H9 (cell line): ENCODE data around the gene GTF3C1. TPM values are rescaled to one million over a fixed set of nuclear protein-coding genes. Genes with fewer than 3 reads are reported as not detected.
A peak's percentile ranks its signal among the peaks of the same experiment; 100 is the strongest.

ENCODE experiments used
- DNase-seq: peaks from one replicate; pipeline ENCODE4 v3.0.0-alpha.2; 2017
- H2AFZ ChIP-seq: one replicate; pipeline ENCODE4 v1.6.1; 2013; ENCODE audit warnings: mild to moderate bottlenecking, low read length, control low read depth, moderate library complexity
- H2AK5ac ChIP-seq: 2 replicates; pipeline ENCODE4 v1.6.1; 2013; ENCODE audit warnings: low read length, control low read depth, mixed read lengths; ENCODE audit not compliant: insufficient read length
- H2BK120ac ChIP-seq: one replicate; pipeline ENCODE4 v1.6.1; 2013; ENCODE audit warnings: low read depth, mild to moderate bottlenecking, low read length, control low read depth, inconsistent platforms; ENCODE audit not compliant: poor library complexity, severe bottlenecking
- H2BK12ac ChIP-seq: 2 replicates; pipeline ENCODE4 v1.6.1; 2013; ENCODE audit warnings: low read length, control low read depth, mixed read lengths, low read depth; ENCODE audit not compliant: insufficient read length
- H2BK15ac ChIP-seq: 2 replicates; pipeline ENCODE4 v1.6.1; 2013; ENCODE audit warnings: low read depth, low read length, control low read depth
- H2BK20ac ChIP-seq: one replicate; pipeline ENCODE4 v1.6.1; 2013; ENCODE audit warnings: low read depth, mild to moderate bottlenecking, low read length, control low read depth, inconsistent platforms; ENCODE audit not compliant: poor library complexity, severe bottlenecking
- H2BK5ac ChIP-seq: 2 replicates; pipeline ENCODE4 v1.6.1; 2013; ENCODE audit warnings: low read length, control low read depth, mixed read lengths; ENCODE audit not compliant: insufficient read length
- H3K14ac ChIP-seq: 2 replicates; pipeline ENCODE4 v1.6.1; 2013; ENCODE audit warnings: low read length, control low read depth; ENCODE audit not compliant: insufficient read depth
- H3K18ac ChIP-seq: 2 replicates; pipeline ENCODE4 v1.6.1; 2013; ENCODE audit warnings: low read depth, mild to moderate bottlenecking, mixed read lengths, low read length, control low read depth; ENCODE audit not compliant: insufficient read length
- H3K23ac ChIP-seq: 2 replicates; pipeline ENCODE4 v1.6.1; 2013; ENCODE audit warnings: low read length, control low read depth, mixed read lengths, low read depth; ENCODE audit not compliant: insufficient read length
- H3K23me2 ChIP-seq: 2 replicates; pipeline ENCODE4 v1.6.1; 2013; ENCODE audit warnings: low read depth, mild to moderate bottlenecking, mixed read lengths, low read length, control low read depth; ENCODE audit not compliant: insufficient read length, poor library complexity, severe bottlenecking
- H3K27ac ChIP-seq: 2 replicates; pipeline ENCODE4 v1.5.1; 2013; ENCODE audit warnings: low read length, control low read depth, mixed read lengths, low read depth; ENCODE audit not compliant: insufficient read length
- H3K27me3 ChIP-seq: 2 replicates; pipeline ENCODE4 v1.6.1; 2013; ENCODE audit warnings: low read length, control low read depth, inconsistent platforms; ENCODE audit not compliant: insufficient read depth
- H3K4ac ChIP-seq: 2 replicates; pipeline ENCODE4 v1.6.1; 2013; ENCODE audit warnings: low read depth, mild to moderate bottlenecking, control low read depth, inconsistent platforms, low read length, moderate library complexity
- H3K4me1 ChIP-seq: 2 replicates; pipeline ENCODE4 v1.6.1; 2013; ENCODE audit warnings: low read length, control low read depth, inconsistent platforms; ENCODE audit not compliant: insufficient read depth
- H3K4me2 ChIP-seq: 2 replicates; pipeline ENCODE4 v1.6.1; 2013; ENCODE audit warnings: low read length, control low read depth, mixed read lengths; ENCODE audit not compliant: insufficient read length, insufficient read depth
- H3K56ac ChIP-seq: 2 replicates; pipeline ENCODE4 v1.6.1; 2013; ENCODE audit warnings: low read depth, mild to moderate bottlenecking, mixed read lengths, low read length, control low read depth; ENCODE audit not compliant: insufficient read length
- H3K79me1 ChIP-seq: 2 replicates; pipeline ENCODE4 v1.6.1; 2013; ENCODE audit warnings: low read depth, mild to moderate bottlenecking, moderate library complexity, low read length, control low read depth, inconsistent platforms; ENCODE audit not compliant: insufficient read depth, poor library complexity, severe bottlenecking
- H3K79me2 ChIP-seq: 2 replicates; pipeline ENCODE4 v1.6.1; 2013; ENCODE audit warnings: low read length, control low read depth, inconsistent platforms; ENCODE audit not compliant: insufficient read depth
- H3K9ac ChIP-seq: 2 replicates; pipeline ENCODE4 v1.6.1; 2013; ENCODE audit warnings: low read length, control low read depth, mixed read lengths; ENCODE audit not compliant: insufficient read length; ENCODE audit errors: extremely low read depth
- H3K9me3 ChIP-seq: one replicate; pipeline ENCODE4 v1.6.1; 2013; ENCODE audit warnings: low read depth, low read length, inconsistent platforms; ENCODE audit not compliant: control insufficient read depth
- H3T11ph ChIP-seq: one replicate; pipeline ENCODE4 v1.6.1; 2013; ENCODE audit warnings: mild to moderate bottlenecking, low read length, control low read depth, inconsistent platforms
- H4K20me1 ChIP-seq: one replicate; pipeline ENCODE4 v1.6.1; 2013; ENCODE audit not compliant: control insufficient read depth, insufficient read length, insufficient read depth
- H4K5ac ChIP-seq: 2 replicates; pipeline ENCODE4 v1.6.1; 2013; ENCODE audit warnings: low read depth, mild to moderate bottlenecking, mixed read lengths, low read length, control low read depth; ENCODE audit not compliant: insufficient read length
- H4K8ac ChIP-seq: replicated peaks from 2 replicates; pipeline ENCODE4 v1.6.1; 2013; ENCODE audit warnings: low read length, control low read depth, mixed read lengths, low read depth; ENCODE audit not compliant: insufficient read length
- H4K91ac ChIP-seq: 2 replicates; pipeline ENCODE4 v1.6.1; 2013; ENCODE audit warnings: low read depth, mild to moderate bottlenecking, moderate library complexity, mixed read lengths, low read length, control low read depth; ENCODE audit not compliant: insufficient read length
- H3K27ac Mint-ChIP-seq, 3 experiments: 2 replicates in 2 of 3; 3 replicates in 1 of 3; pipeline ENCODE4 v1.8.0; 2020 to 2021; ENCODE audit warnings: mixed read lengths in 3 of 3, mild to moderate bottlenecking in 1 of 3, moderate library complexity in 1 of 3
- H3K27me3 Mint-ChIP-seq: 2 replicates; pipeline ENCODE4 v1.8.0; 2021; ENCODE audit warnings: low read depth, mild to moderate bottlenecking, moderate library complexity, mixed read lengths
- H3K36me3 Mint-ChIP-seq, 3 experiments: 2 replicates in 2 of 3; 3 replicates in 1 of 3; pipeline ENCODE4 v1.8.0; 2020 to 2021; ENCODE audit warnings: low read depth in 3 of 3, mixed read lengths in 3 of 3; ENCODE audit not compliant: insufficient read depth in 1 of 3
- H3K4me1 Mint-ChIP-seq, 2 experiments: 2 replicates each; pipeline ENCODE4 v1.8.0; 2020; ENCODE audit warnings: mixed read lengths in 2 of 2
- H3K4me3 Mint-ChIP-seq, 2 experiments: 2 replicates in 1 of 2; 3 replicates in 1 of 2; pipeline ENCODE4 v1.8.0; 2020 to 2021; ENCODE audit warnings: mild to moderate bottlenecking in 2 of 2, mixed read lengths in 2 of 2, moderate library complexity in 1 of 2
- H3K9me3 Mint-ChIP-seq, 2 experiments: 2 replicates in 1 of 2; 3 replicates in 1 of 2; pipeline ENCODE4 v1.8.0; 2020; ENCODE audit warnings: mild to moderate bottlenecking in 2 of 2, mixed read lengths in 2 of 2, moderate library complexity in 1 of 2
- CTCF ChIP-seq: fragments of 200-600 bp; sonication (generic); conservative IDR thresholded peaks from 3 replicates; pipeline ENCODE4 v1.8.0; 2021; ENCODE audit warnings: antibody characterized with exemption, mild to moderate bottlenecking
- WGBS: extraction: QIAGEN DNeasy Blood & Tissue Kit; methylation state at CpG from one replicate; pipeline ENCODE4 v1.1.7; 2013; ENCODE audit warnings: missing lambda C conversion rate, low lambda C conversion rate, mixed read lengths; ENCODE audit not compliant: insufficient read length; ENCODE audit errors: extremely low coverage; 5-methylcytosine and 5-hydroxymethylcytosine counted together
- total RNA-seq: library from RNA; stranded (reverse); gene quantifications from 2 replicates; pipeline ENCODE4 v1.2.1, GENCODE V29; 2021

Gene GTF3C1
- total RNA-seq, 1 experiment from 2014 or later, result 113 TPM

- Mint-ChIP-seq H3K27ac (peak overlapping the region in 1 of 3 experiments; percentile 41; a peak in 1 of 7 replicates), H3K4me1 (peaks cover 0 to 3% of the 10 kb centered on the region in 2 experiments; a peak in 1 of 4 replicates), H3K9me3 (peaks cover 23 to 31% of the 10 kb centered on the region in 2 experiments), H3K36me3 (peaks cover 8 to 14% (median 10%) of the 10 kb centered on the region in 3 experiments), H3K27me3 (no peaks in the 10 kb centered on the region), H3K4me3 (no peak overlapping the region)
- no peaks in the 10 kb centered on the region for H3K9me3 ChIP-seq
- H3K14ac ChIP-seq, result no peak overlapping the region
- H2BK120ac ChIP-seq, result no peak overlapping the region
- no peaks in the 10 kb centered on the region for H3K4me1 ChIP-seq
- H4K5ac ChIP-seq, result no peak overlapping the region
- WGBS, result no CpG with 5 or more reads among the region's 10 CpGs
- no peak overlapping the region for H4K91ac ChIP-seq
- no peak overlapping the region for H2BK12ac ChIP-seq
- no peak for TF ChIP-seq CTCF
- H2BK15ac ChIP-seq, result no peak overlapping the region
- H3K56ac ChIP-seq, result no peak overlapping the region
- H4K8ac ChIP-seq, result no peak overlapping the region
- no peaks in the 10 kb centered on the region for H4K20me1 ChIP-seq
- no peak overlapping the region for H3K18ac ChIP-seq
- no peak overlapping the region for H3K23ac ChIP-seq
- H2AK5ac ChIP-seq, result no peak overlapping the region
- no peak overlapping the region for H3T11ph ChIP-seq
- DNase-seq, result peak; percentile 16
- no peak overlapping the region for H3K4me2 ChIP-seq
- no peaks in the 10 kb centered on the region for H3K79me1 ChIP-seq
- no peak overlapping the region for H3K4ac ChIP-seq
- no peak overlapping the region for H2AFZ ChIP-seq
- H3K27me3 ChIP-seq, result no peaks in the 10 kb centered on the region
- no peaks in the 10 kb centered on the region for H3K23me2 ChIP-seq
- H3K9ac ChIP-seq, result no peak overlapping the region
- no peak overlapping the region for H2BK20ac ChIP-seq
- H3K79me2 ChIP-seq, result no peaks in the 10 kb centered on the region
- H2BK5ac ChIP-seq, result no peak overlapping the region
- no peak overlapping the region for H3K27ac ChIP-seq
These were observed 124.8 kb downstream of the GTF3C1 start for GRCh38 chr16:27424772-27425498.
